ENCODE data around the gene MVB12B.

The MVB12B gene

GRCh38 chr9:126363847-126364671, 37.4 kb downstream of the MVB12B start:
- no peak for DNase-seq

DNA sequence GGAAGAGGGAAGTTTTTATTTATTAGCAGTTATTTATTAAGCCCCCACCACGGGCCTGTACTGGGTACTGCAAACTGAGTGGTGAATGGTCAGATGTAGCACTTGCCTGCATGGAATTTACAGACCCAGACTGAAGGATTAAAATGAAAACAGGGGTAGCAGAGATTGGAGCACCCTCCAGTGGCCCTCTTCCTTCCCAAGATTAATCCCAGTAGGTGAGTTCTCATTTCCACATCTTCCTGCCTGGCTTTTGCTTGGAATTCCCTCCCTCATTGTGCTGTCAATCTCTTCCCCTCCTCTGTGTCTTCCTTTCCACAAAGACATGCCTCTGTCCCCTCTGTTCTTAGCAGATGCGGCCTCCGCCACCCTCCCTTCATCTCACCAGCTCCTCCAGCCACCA, 39.2 kb downstream of the MVB12B start:
- DNase-seq: no peak

GRCh38 chr9:126366366-126367011, 39.9 kb downstream of the MVB12B start:
- no peak for DNase-seq

GRCh38 chr9:126367139-126367538, 40.5 kb downstream of the MVB12B start:
- DNase-seq: no peak

DNA sequence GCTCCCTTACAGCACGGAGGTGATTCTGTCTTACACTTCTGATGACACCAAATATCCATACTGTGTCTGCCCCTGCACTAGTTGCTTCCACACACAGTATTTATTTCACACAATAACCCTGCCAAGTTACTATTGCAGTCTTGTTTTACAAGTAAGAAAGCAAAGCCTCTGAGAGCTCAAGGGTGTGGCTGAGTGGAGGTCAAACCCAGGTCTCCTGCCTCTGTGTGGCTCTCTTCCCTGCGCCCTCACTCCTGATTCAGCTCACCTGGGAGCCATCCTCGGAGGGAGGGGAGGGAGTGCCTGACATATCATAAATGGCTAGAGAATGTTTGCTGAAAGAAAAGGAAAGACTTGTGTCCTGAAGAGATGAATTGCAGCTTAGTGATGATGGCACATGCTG, 41.0 kb downstream of the MVB12B start:
- DNase-seq: no peak

- DNase-seq: no peak
Measured at GRCh38 chr9:126368020-126368419, 41.4 kb downstream of the MVB12B start.

- DNase-seq: no peak
Measured at GRCh38 chr9:126371007-126371870, 44.6 kb downstream of the MVB12B start.

- no peak for DNase-seq
Measured at GRCh38 chr9:126372716-126373115, 46.1 kb downstream of the MVB12B start.

GRCh38 chr9:126373241-126373640, 46.6 kb downstream of the MVB12B start:
- no peak for DNase-seq

GRCh38 chr9:126374366-126374781, 47.7 kb downstream of the MVB12B start:
- no peak for DNase-seq

DNA sequence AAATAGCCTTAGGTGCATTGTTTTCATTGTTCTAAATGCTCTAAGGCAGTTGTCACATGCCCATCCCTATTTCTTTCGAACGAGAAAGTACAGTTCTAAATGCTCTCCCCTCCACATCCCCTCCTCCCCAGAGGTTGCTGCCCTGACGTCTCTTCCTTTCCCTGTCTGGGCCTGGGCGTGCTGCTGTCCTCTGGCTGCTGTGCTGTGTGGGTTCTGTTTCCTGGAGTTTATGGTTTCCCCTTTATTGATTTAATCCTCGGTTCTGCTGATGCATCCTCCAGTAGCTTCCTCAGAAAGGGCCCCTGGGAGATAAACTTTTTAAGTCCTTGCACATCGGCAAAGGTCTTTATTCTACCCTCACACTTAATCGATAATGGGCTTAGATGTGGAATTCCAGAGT, 48.8 kb downstream of the MVB12B start:
- no peak for DNase-seq

DNA sequence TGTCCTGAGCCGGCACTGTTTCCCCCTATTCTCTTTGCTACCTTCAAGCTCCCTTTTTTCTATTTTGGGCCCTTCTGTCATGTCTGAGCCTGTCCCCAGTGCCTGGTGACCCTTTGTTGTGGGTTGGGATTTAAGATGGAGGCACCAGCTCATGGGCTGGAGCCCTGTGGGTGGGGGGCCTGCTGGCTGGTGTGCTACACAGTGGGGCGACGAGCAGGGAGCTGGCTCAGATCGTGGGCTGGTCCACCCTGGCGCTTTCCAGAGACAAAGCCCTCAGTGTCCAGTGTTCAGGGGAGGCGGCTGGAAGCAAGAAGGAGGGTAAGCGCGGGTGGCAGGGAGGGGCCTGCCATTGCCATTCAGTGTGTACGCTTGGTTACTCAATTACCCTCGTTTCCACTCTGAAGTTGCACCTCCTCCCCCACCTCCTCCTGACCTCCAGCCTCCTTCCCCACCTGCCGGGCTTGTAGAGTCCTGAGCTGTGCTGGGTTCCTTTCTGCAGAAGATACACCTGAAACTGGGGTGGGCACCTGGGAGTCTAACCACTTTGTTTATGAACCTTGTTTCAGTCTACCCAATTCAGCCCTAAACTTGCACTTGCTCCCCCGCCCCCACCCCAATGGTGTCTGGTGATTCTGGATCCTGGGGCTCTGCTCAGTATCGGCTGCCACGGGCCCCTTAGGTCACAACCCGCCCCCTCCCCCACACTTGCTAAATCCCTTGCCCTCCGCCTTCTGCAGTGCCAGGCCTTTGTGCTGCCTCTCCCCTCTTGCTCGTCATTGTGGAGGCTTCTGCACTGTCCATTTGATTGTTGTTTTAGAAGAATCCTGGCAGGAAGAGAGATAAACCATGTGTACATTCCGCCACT, 49.9 kb downstream of the MVB12B start:
- no peak for DNase-seq

DNA sequence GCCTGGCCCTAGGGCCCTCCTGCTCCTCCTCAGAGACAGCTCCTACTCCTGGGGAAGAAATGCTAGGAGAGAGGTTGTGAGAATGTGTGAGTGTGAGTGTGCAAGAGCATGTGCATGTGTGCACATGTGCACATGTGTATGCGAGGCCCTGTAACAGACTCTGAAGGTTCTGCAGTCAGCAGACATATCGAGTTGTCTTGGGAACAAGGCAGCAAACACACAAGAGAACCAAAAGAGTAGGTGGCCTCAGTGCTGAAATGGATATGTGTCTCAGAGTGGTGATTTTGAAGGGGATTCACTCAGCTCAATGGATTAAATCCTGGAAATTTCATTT, 50.5 kb downstream of the MVB12B start:
- no peak for DNase-seq

DNA sequence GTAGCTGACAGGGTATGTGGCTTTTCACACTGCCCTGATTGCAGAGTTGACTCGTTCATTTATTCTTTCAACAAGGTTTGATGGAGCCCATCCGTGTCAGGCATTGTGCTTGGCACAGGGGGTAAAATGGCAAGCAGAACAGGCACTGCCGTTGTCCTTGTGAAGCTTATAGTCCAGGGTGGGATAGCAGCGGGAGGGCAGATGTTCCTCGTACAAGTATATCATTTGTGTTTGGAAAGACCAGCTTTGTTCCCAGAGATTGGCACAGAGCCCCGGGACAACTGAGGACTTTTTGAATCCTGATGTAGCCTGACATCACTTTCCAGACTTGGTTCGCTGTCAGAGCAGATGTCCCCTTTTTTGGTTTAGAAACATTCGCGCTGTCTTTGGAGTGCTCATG, 50.9 kb downstream of the MVB12B start:
- no peak for DNase-seq

- no peak for DNase-seq
Measured at GRCh38 chr9:126378761-126379160, 52.1 kb downstream of the MVB12B start.

- DNase-seq: no peak
Measured at GRCh38 chr9:126379661-126380360, 53.2 kb downstream of the MVB12B start.

DNA sequence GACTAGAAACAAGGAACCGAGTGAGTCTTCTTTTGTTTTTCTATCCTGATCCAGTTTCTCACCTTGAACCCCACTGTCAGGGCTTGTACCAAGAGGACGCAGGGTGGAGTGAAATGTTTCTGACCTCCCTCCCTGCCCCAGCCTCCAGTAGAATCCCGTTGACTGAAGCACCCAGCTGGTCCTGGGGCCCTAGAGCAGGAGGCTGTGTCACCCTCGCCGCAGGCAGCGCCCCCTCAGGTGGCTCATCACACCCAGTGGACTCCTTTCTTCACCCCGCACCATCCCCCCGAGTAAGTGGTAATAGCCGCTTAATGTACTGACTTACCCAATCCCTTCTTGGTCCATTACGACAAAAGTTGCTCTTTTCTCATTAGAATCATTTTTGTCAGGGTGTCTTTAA, 53.8 kb downstream of the MVB12B start:
- DNase-seq: no peak

DNA sequence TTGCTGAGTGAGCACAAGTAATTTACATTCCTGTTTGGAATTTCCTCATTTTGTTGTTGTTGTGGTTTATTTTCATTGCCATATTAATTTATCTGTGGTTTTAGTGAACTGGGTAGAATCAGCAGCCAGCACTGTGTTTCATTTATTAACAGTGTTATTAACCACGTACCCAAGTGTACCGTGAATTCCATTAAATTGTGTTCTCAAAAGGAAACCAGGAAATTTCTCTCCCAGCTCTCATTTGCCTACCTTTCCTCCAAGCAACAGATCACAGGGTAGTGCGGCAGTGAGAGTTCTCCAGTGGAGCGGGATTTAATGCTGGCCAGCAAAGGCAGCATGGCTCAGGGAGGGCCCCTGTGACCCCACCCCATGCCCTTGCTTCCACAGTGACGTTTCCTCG, 54.6 kb downstream of the MVB12B start:
- no peak for DNase-seq

- no peak for DNase-seq
Measured at GRCh38 chr9:126383406-126384046, 56.9 kb downstream of the MVB12B start.

DNA sequence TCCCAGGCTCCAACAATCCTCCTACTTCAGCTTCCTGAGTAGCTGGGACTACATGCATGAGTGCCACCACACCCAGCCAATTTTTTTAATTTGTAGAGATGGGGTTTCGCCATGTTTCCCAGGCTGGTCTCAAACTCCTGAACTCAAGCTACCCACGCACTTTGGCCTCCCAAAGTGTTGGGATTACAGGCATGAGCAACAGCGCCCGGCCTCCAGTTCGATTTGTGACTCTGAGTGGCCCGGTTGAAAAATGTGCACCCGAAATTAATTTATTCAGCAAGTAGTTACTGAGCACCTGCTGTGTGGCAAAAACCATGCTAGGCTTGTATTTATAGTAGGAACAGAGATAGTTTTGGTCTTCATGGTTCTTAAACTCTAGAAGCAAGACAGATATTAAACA, 58.3 kb downstream of the MVB12B start:
- DNase-seq: no peak

GRCh38 chr9:126386088-126386487, 59.5 kb downstream of the MVB12B start:
- DNase-seq: no peak

DNA sequence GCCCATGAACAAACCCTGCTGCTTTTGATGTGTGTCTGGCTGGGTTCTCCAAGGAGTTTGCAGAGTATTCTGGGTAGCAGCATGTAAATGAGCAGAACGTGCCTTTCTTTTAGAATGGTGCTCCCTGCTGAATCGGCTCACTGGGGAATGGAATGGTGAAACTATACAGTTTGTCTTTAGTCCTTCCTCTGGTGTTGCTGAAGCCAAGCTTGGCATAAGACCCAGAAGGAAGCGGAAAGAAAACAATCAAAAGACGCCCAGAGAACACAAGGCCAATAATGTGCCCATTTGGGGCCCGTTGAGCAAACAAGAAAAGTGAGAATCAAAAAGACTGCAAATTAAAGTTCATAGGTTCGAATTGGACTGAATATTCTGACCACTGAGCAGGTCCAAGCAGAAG, 60.1 kb downstream of the MVB12B start:
- DNase-seq: no peak

Data from stimulated activated CD4-positive, alpha-beta T cell treated with anti-CD3 and anti-CD28 coated beads, Interleukin-2, amount 100 ng/mL, for 24 hours (primary cell).